Measurements from ENCODE around the gene MPRIP. TPM values are rescaled to one million over a fixed set of nuclear protein-coding genes. Genes with fewer than 3 reads are reported as not detected.
"Not testable (repeated sequence)": the region's sequence is repeated elsewhere in the genome, so short reads cannot be mapped to it uniquely, and the experiment has no call there.

The MPRIP gene
- total RNA-seq, 1 donor = 62.9 TPM

GRCh38 chr17:17130077-17130844, 88.0 kb downstream of the MPRIP start:
- Histone ChIP-seq H3K4me1 (ENCODE audit: insufficient read depth, low read length) (peaks cover 24% of the 10 kb centered on the region), H3K27me3 (ENCODE audit: insufficient read depth, low read length) (no peaks in the 10 kb centered on the region), H3K9me3 (ENCODE audit: low read depth, low read length) (no peaks in the 10 kb centered on the region), H3K4me3 (ENCODE audit: low read length) (no peak overlapping the region)

- peaks cover 8% of the 10 kb centered on the region for H3K4me1 ChIP-seq (ENCODE audit: insufficient read depth, low read length)
- H3K4me3 ChIP-seq (ENCODE audit: low read length) = no peak overlapping the region
- no peaks in the 10 kb centered on the region for H3K9me3 ChIP-seq (ENCODE audit: low read depth, low read length)
These were observed 89.6 kb downstream of the MPRIP start for GRCh38 chr17:17131839-17132238.

GRCh38 chr17:17132746-17133145, 90.5 kb downstream of the MPRIP start:
- Histone ChIP-seq H3K4me1 (ENCODE audit: insufficient read depth, low read length) (no peaks in the 10 kb centered on the region), H3K27me3 (ENCODE audit: insufficient read depth, low read length) (no peaks in the 10 kb centered on the region), H3K9me3 (ENCODE audit: low read depth, low read length) (no peaks in the 10 kb centered on the region), H3K4me3 (ENCODE audit: low read length) (no peak overlapping the region)

More at GRCh38 chr17:17131839-17132238, 89.6 kb downstream of the MPRIP start:
- no peaks in the 10 kb centered on the region for H3K27me3 ChIP-seq (ENCODE audit: insufficient read depth, low read length)

GRCh38 chr17:17134051-17134956, 92.0 kb downstream of the MPRIP start:
- Histone ChIP-seq H3K9me3 (ENCODE audit: low read depth, low read length) (no peaks in the 10 kb centered on the region), H3K4me3 (ENCODE audit: low read length) (no peak overlapping the region), H3K27me3 (ENCODE audit: insufficient read depth, low read length) (no peaks in the 10 kb centered on the region), H3K4me1 (ENCODE audit: insufficient read depth, low read length) (no peaks in the 10 kb centered on the region)

GRCh38 chr17:17134957-17135333, 92.7 kb downstream of the MPRIP start:
- no peaks in the 10 kb centered on the region for H3K4me1 ChIP-seq (ENCODE audit: insufficient read depth, low read length)
- H3K9me3 ChIP-seq (ENCODE audit: low read depth, low read length) = no peaks in the 10 kb centered on the region
- H3K4me3 ChIP-seq (ENCODE audit: low read length) = no peak overlapping the region
- no peaks in the 10 kb centered on the region for H3K27me3 ChIP-seq (ENCODE audit: insufficient read depth, low read length)

- H3K27me3 ChIP-seq (ENCODE audit: insufficient read depth, low read length); H3K4me1 ChIP-seq (ENCODE audit: insufficient read depth, low read length); H3K9me3 ChIP-seq (ENCODE audit: low read depth, low read length); H3K4me3 ChIP-seq (ENCODE audit: low read length): not testable (repeated sequence)
These were observed 94.0 kb downstream of the MPRIP start for GRCh38 chr17:17136221-17136620.

GRCh38 chr17:17137731-17138585, 95.7 kb downstream of the MPRIP start:
- Histone ChIP-seq H3K4me3 (ENCODE audit: low read length) (no peak overlapping the region), H3K27me3 (ENCODE audit: insufficient read depth, low read length) (no peaks in the 10 kb centered on the region), H3K9me3 (ENCODE audit: low read depth, low read length) (no peaks in the 10 kb centered on the region), H3K4me1 (ENCODE audit: insufficient read depth, low read length) (no peaks in the 10 kb centered on the region)

GRCh38 chr17:17139972-17140589, 97.8 kb downstream of the MPRIP start:
- Histone ChIP-seq H3K27me3 (ENCODE audit: insufficient read depth, low read length) (no peaks in the 10 kb centered on the region), H3K4me1 (ENCODE audit: insufficient read depth, low read length) (no peaks in the 10 kb centered on the region), H3K9me3 (ENCODE audit: low read depth, low read length) (no peaks in the 10 kb centered on the region), H3K4me3 (ENCODE audit: low read length) (no peak overlapping the region)

- no peaks in the 10 kb centered on the region for H3K9me3 ChIP-seq (ENCODE audit: low read depth, low read length)
- no peaks in the 10 kb centered on the region for H3K27me3 ChIP-seq (ENCODE audit: insufficient read depth, low read length)
- H3K4me1 ChIP-seq (ENCODE audit: insufficient read depth, low read length) = no peaks in the 10 kb centered on the region
- H3K4me3 ChIP-seq (ENCODE audit: low read length) = no peak overlapping the region
These were observed 98.3 kb downstream of the MPRIP start for GRCh38 chr17:17140590-17140980.

GRCh38 chr17:17141279-17141678, 99.0 kb downstream of the MPRIP start:
- Histone ChIP-seq H3K27me3 (ENCODE audit: insufficient read depth, low read length) (no peaks in the 10 kb centered on the region), H3K9me3 (ENCODE audit: low read depth, low read length) (no peaks in the 10 kb centered on the region), H3K4me1 (ENCODE audit: insufficient read depth, low read length) (no peaks in the 10 kb centered on the region), H3K4me3 (ENCODE audit: low read length) (no peak overlapping the region)

GRCh38 chr17:17141860-17142552, 99.7 kb downstream of the MPRIP start:
- H3K4me3 ChIP-seq (ENCODE audit: low read length) = no peak overlapping the region
- H3K4me1 ChIP-seq (ENCODE audit: insufficient read depth, low read length) = no peaks in the 10 kb centered on the region
- H3K27me3 ChIP-seq (ENCODE audit: insufficient read depth, low read length) = no peaks in the 10 kb centered on the region
- no peaks in the 10 kb centered on the region for H3K9me3 ChIP-seq (ENCODE audit: low read depth, low read length)

- Histone ChIP-seq H3K9me3 (ENCODE audit: low read depth, low read length) (no peaks in the 10 kb centered on the region), H3K4me3 (ENCODE audit: low read length) (no peak overlapping the region), H3K27me3 (ENCODE audit: insufficient read depth, low read length) (no peaks in the 10 kb centered on the region), H3K4me1 (ENCODE audit: insufficient read depth, low read length) (no peaks in the 10 kb centered on the region)
These were observed 100.3 kb downstream of the MPRIP start for GRCh38 chr17:17142556-17142955.

GRCh38 chr17:17143501-17143900, 101.2 kb downstream of the MPRIP start:
- no peaks in the 10 kb centered on the region for H3K27me3 ChIP-seq (ENCODE audit: insufficient read depth, low read length)
- no peaks in the 10 kb centered on the region for H3K9me3 ChIP-seq (ENCODE audit: low read depth, low read length)
- H3K4me1 ChIP-seq (ENCODE audit: insufficient read depth, low read length) = no peaks in the 10 kb centered on the region
- H3K4me3 ChIP-seq (ENCODE audit: low read length) = no peak overlapping the region

GRCh38 chr17:17144061-17144460, 101.8 kb downstream of the MPRIP start:
- H3K4me3 ChIP-seq (ENCODE audit: low read length) = no peak overlapping the region

More at GRCh38 chr17:17144061-17144460, 101.8 kb downstream of the MPRIP start:
- Histone ChIP-seq H3K4me1 (ENCODE audit: insufficient read depth, low read length) (peaks cover 3% of the 10 kb centered on the region), H3K9me3 (ENCODE audit: low read depth, low read length) (no peaks in the 10 kb centered on the region), H3K27me3 (ENCODE audit: insufficient read depth, low read length) (no peaks in the 10 kb centered on the region)

All from mononuclear cell (primary cell).